C1 segment of cervical spinal cord (tissue), 14 donors: ENCODE results near the gene QRFP.

Source experiments
- DNase-seq, 14 donors: peaks; one replicate each; lab custom pipeline; 2025; lab: John Stamatoyannopoulos, UW

QRFP gene

GRCh38 chr9:130896233-130897014, at the start of gene QRFP:
Gene QRFP, minus strand, starts transcription at chr9:130896812. Its CDS starts 2,974 bp downstream, at chr9:130893838.
- DNase-seq, result no peak

GRCh38 chr9:130945173-130945572, 48.6 kb upstream of the QRFP start:
- DNase-seq, result no peak

GRCh38 chr9:130944510-130945058, 48.0 kb upstream of the QRFP start:
- DNase-seq, result no peak

GRCh38 chr9:130943777-130944176, 47.2 kb upstream of the QRFP start:
- no peak for DNase-seq

- DNase-seq, result no peak
Measured at GRCh38 chr9:130943221-130943620, 46.6 kb upstream of the QRFP start.

- DNase-seq, result no peak
Measured at GRCh38 chr9:130942679-130943078, 46.1 kb upstream of the QRFP start.

GRCh38 chr9:130942084-130942483, 45.5 kb upstream of the QRFP start:
- DNase-seq, result no peak

GRCh38 chr9:130940693-130941576, 44.3 kb upstream of the QRFP start:
- DNase-seq, result peak in 8 of 14 donors; percentile 7 to 43 (median 16)

- DNase-seq, result no peak
Measured at GRCh38 chr9:130940027-130940549, 43.5 kb upstream of the QRFP start.

GRCh38 chr9:130939405-130940026, 42.9 kb upstream of the QRFP start:
- DNase-seq, result no peak

GRCh38 chr9:130938652-130939404, 42.2 kb upstream of the QRFP start, which contains the start of gene FIBCD1:
Gene FIBCD1, minus strand, starts transcription at chr9:130939247. Its CDS starts 640 bp downstream, at chr9:130938607.
- no peak for DNase-seq

GRCh38 chr9:130938184-130938651, 41.6 kb upstream of the QRFP start:
- DNase-seq, result no peak

- DNase-seq, result no peak
Measured at GRCh38 chr9:130937146-130938076, 40.8 kb upstream of the QRFP start.

GRCh38 chr9:130936285-130937117, 39.9 kb upstream of the QRFP start:
- DNase-seq, result peak in 7 of 14 donors; percentile 5 to 76 (median 14)

- DNase-seq, result no peak
Measured at GRCh38 chr9:130935648-130936271, 39.1 kb upstream of the QRFP start.

GRCh38 chr9:130934702-130935647, 38.4 kb upstream of the QRFP start:
- DNase-seq, result no peak

- no peak for DNase-seq
Measured at GRCh38 chr9:130934246-130934645, 37.6 kb upstream of the QRFP start.
